Measurements from ENCODE around the gene PYGL. TPM values are rescaled to one million over a fixed set of nuclear protein-coding genes. Genes with fewer than 3 reads are reported as not detected.

PYGL gene
- polyA plus RNA-seq, 1 of the 3 experiments (the other 2 are of a cell fraction): 60.2 TPM

DNA sequence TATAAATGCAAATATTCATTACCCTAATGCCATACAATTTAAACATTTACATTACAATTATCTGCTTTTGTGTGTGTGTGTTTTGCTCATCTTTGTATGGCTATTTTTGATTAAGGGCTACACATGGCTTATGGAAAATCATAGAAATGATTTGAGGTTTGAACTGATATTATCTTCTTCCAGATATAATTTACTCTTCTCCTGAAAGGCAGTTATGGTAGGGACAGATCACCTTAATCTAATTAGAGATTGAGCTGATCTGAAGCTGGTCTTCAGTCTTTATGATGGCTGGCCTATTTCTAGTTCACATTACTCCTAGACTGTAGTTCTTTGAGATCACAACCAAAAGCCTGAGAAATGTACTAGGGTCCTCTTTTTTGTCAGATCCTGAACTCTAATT lies 56.8 kb downstream of the PYGL start:
- Histone ChIP-seq H4K20me1 (ENCODE audit: insufficient read depth) (no peaks in the 10 kb centered on the region), H3K9ac (no peak overlapping the region), H3K4me1 (ENCODE audit: control insufficient read depth in 1 of 2, insufficient read depth in 2 of 2, low read depth in 1 of 2, low read length in 1 of 2) (peaks cover 0 to 2% of the 10 kb centered on the region in 2 experiments; a peak in 2 of 4 replicates), H3K4me3 (ENCODE audit: low read depth in 2 of 2, low read length in 1 of 2) (no peak overlapping the region), H3K36me3 (replicated peaks in 1 of 2; ENCODE audit: control insufficient read depth in 1 of 2, insufficient read depth in 2 of 2, low read length in 1 of 2) (no peaks in the 10 kb centered on the region), H3K79me2 (ENCODE audit: insufficient read depth) (no peaks in the 10 kb centered on the region), H3K4me2 (no peak overlapping the region), H3K9me3 (no peaks in the 10 kb centered on the region), H3K27me3 (ENCODE audit: insufficient read depth) (no peaks in the 10 kb centered on the region), H3K9me2 (no peaks in the 10 kb centered on the region), H3F3A (replicated peaks; ENCODE audit: insufficient read depth) (no peaks in the 10 kb centered on the region), H3K27ac (ENCODE audit: low read depth in 2 of 2, low read length in 1 of 2) (no peak overlapping the region), H2AFZ (ENCODE audit: low read depth) (no peak overlapping the region)
- DNase-seq: peak; percentile 34
- peak; percentile 7; the same call in 1 of the 2 replicates for TF ChIP-seq RAD21 (IDR thresholded peaks at IDR 0.05; ENCODE audit: low read length)
- no peak for TF ChIP-seq NRF1 (IDR thresholded peaks at IDR 0.05; ENCODE audit: low read depth, low read length)
- peak; percentile 52; the same call in 1 of the 2 replicates for TF ChIP-seq MXI1 (IDR thresholded peaks at IDR 0.05; ENCODE audit: low read depth, low read length)
- no peak for TF ChIP-seq POLR2AphosphoS5 (IDR thresholded peaks at IDR 0.05; ENCODE audit: low read depth, low read length)
- TF ChIP-seq EP300 (IDR thresholded peaks at IDR 0.05; ENCODE audit: borderline replicate concordance in 1 of 2, low read depth in 1 of 2, low read length in 1 of 2): peak in 1 of 2 experiments; percentile 65; a peak in 2 of 4 replicates
- TF ChIP-seq GATA2 (CRISPR knock-in tag; IDR thresholded peaks at IDR 0.05): peak; percentile 77
- CTCF ChIA-PET: interaction anchor here (1.1 to 1.9 kb wide), 4 partner anchors 9 to 109 kb away, joined by 3 to 4 read pairs (median 4); no protein-coding TSS in a partner anchor
- POLR2A ChIA-PET: no interaction called here

- Histone ChIP-seq H3K27me3 (ENCODE audit: insufficient read depth) (no peaks in the 10 kb centered on the region), H3K4me2 (no peak overlapping the region), H3F3A (replicated peaks; ENCODE audit: insufficient read depth) (no peaks in the 10 kb centered on the region), H3K4me3 (ENCODE audit: low read depth in 2 of 2, low read length in 1 of 2) (no peak overlapping the region), H3K27ac (ENCODE audit: low read depth in 2 of 2, low read length in 1 of 2) (no peak overlapping the region), H3K79me2 (ENCODE audit: insufficient read depth) (no peaks in the 10 kb centered on the region), H3K36me3 (replicated peaks in 1 of 2; ENCODE audit: control insufficient read depth in 1 of 2, insufficient read depth in 2 of 2, low read length in 1 of 2) (no peaks in the 10 kb centered on the region), H3K9ac (no peak overlapping the region), H3K9me3 (no peaks in the 10 kb centered on the region), H3K4me1 (ENCODE audit: control insufficient read depth in 1 of 2, insufficient read depth in 2 of 2, low read depth in 1 of 2, low read length in 1 of 2) (peaks cover 0 to 2% of the 10 kb centered on the region in 2 experiments; a peak in 2 of 4 replicates), H3K9me2 (no peaks in the 10 kb centered on the region), H2AFZ (ENCODE audit: low read depth) (no peak overlapping the region), H4K20me1 (ENCODE audit: insufficient read depth) (no peaks in the 10 kb centered on the region)
- DNase-seq: no peak
- POLR2A ChIA-PET: no interaction called here
- 94% methylated on average over 1 of the region's 1 CpG for WGBS (ENCODE audit: low lambda C conversion rate)
- TF ChIP-seq POLR2AphosphoS5 (IDR thresholded peaks at IDR 0.05; ENCODE audit: low read depth, low read length) (no peak), TAF1 (IDR thresholded peaks at IDR 0.05; ENCODE audit: borderline replicate concordance, low read depth, low read length) (no peak), REST (IDR thresholded peaks at IDR 0.05; ENCODE audit: low read depth, low read length) (no peak), EP300 (IDR thresholded peaks at IDR 0.05; ENCODE audit: borderline replicate concordance in 1 of 2, low read depth in 1 of 2, low read length in 1 of 2) (no peak), IRF3 (IDR thresholded peaks at IDR 0.05; ENCODE audit: low read depth, low read length) (no peak), SMC3 (IDR thresholded peaks at IDR 0.05; ENCODE audit: low read depth, low read length) (no peak)
- CTCF ChIA-PET: interaction anchor here (0.8 to 1.4 kb wide), 3 partner anchors 12 to 28 kb away, joined by 3 to 4 read pairs (median 4); partner anchors contain the start of gene ABHD12B
These were observed 60.5 kb downstream of the PYGL start for GRCh38 chr14:50883827-50884197.

Data from SK-N-SH (cell line).